Esophagus squamous epithelium (tissue), 4 donors: Measurements from ENCODE around the gene PREX1.

Experiments used
- POLR2A ChIP-seq, 4 donors: fragments of 450-650 bp; IDR thresholded peaks; one replicate each; pipeline ENCODE4 v1.6.1; 2017; ENCODE audit warnings: antibody characterized with exemption in 4 of 4, mild to moderate bottlenecking in 4 of 4, moderate library complexity in 3 of 4
- TF ChIP-seq, protein P1 (sequence below), 6 experiments: fragments of 450-650 bp in 4 of 6; fragments of 200-600 bp in 2 of 6; sonication (generic) in 2 of 6; IDR thresholded peaks; one replicate each; pipeline ENCODE4 v1.5.1; 2016 to 2019; ENCODE audit warnings: antibody characterized with exemption in 6 of 6, mild to moderate bottlenecking in 4 of 6, moderate library complexity in 4 of 6

GRCh38 chr20:48639899-48640298 is 187.9 kb downstream of the PREX1 start:
- TF ChIP-seq, protein P1, sequence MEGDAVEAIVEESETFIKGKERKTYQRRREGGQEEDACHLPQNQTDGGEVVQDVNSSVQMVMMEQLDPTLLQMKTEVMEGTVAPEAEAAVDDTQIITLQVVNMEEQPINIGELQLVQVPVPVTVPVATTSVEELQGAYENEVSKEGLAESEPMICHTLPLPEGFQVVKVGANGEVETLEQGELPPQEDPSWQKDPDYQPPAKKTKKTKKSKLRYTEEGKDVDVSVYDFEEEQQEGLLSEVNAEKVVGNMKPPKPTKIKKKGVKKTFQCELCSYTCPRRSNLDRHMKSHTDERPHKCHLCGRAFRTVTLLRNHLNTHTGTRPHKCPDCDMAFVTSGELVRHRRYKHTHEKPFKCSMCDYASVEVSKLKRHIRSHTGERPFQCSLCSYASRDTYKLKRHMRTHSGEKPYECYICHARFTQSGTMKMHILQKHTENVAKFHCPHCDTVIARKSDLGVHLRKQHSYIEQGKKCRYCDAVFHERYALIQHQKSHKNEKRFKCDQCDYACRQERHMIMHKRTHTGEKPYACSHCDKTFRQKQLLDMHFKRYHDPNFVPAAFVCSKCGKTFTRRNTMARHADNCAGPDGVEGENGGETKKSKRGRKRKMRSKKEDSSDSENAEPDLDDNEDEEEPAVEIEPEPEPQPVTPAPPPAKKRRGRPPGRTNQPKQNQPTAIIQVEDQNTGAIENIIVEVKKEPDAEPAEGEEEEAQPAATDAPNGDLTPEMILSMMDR (IDR thresholded peaks at IDR 0.05), result no peak
- no peak for TF ChIP-seq POLR2A (IDR thresholded peaks at IDR 0.05)
